ENCODE measurements around the gene GFOD1.
"Not testable (repeated sequence)": the region's sequence is repeated elsewhere in the genome, so short reads cannot be mapped to it uniquely, and the experiment has no call there.

Gene GFOD1

DNA sequence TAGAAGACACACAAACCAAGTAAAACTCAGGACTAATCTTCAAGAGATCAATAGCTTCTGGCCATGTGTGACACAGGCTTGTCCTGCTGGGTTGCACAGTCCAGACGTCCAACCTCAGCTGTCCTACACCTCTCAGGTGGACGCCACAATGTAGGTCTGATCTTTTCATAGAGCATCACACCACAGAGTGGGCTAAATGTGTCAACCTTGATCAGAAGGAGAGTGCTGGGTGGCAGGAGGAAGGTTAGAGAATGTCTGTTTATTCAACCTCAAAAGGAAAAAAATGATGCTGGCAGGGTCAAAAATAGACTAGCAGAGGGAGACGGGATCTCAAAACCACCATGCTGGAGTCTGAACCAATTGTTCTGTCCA, 41.7 kb downstream of the GFOD1 start:
- H3K4me3 ChIP-seq (ENCODE audit: low read length), result no peak overlapping the region
- no peak for TF ChIP-seq EZH2phosphoT487 (IDR thresholded peaks at IDR 0.05; ENCODE audit: borderline replicate concordance, low read length)
- TF ChIP-seq CTCF (IDR thresholded peaks at IDR 0.05; ENCODE audit: low read depth, low read length, poor library complexity, severe bottlenecking), result no peak
- no peaks in the 10 kb centered on the region for H3K36me3 ChIP-seq (ENCODE audit: control insufficient read depth, low read length)
- no peak overlapping the region for H3K27ac ChIP-seq (ENCODE audit: low read depth, low read length)
- no peaks in the 10 kb centered on the region for H3F3A ChIP-seq (ENCODE audit: control insufficient read depth, insufficient read depth)
- H3K4me1 ChIP-seq (ENCODE audit: control insufficient read depth, low read length), result peaks cover 21% of the 10 kb centered on the region
- H3K79me2 ChIP-seq (ENCODE audit: control insufficient read depth, low read length), result no peaks in the 10 kb centered on the region
- no peaks in the 10 kb centered on the region for H3K9me3 ChIP-seq (ENCODE audit: control insufficient read depth, insufficient read depth, low read length)
- no peaks in the 10 kb centered on the region for H3K9me2 ChIP-seq (replicated peaks; ENCODE audit: control insufficient read depth, low read length)
- no peaks in the 10 kb centered on the region for H3K27me3 ChIP-seq (ENCODE audit: control insufficient read depth, low read length)
- no peaks in the 10 kb centered on the region for H4K20me1 ChIP-seq (ENCODE audit: control insufficient read depth, insufficient read depth, low read depth, low read length)
- no peak overlapping the region for H3K4me2 ChIP-seq (ENCODE audit: low read length)

DNA sequence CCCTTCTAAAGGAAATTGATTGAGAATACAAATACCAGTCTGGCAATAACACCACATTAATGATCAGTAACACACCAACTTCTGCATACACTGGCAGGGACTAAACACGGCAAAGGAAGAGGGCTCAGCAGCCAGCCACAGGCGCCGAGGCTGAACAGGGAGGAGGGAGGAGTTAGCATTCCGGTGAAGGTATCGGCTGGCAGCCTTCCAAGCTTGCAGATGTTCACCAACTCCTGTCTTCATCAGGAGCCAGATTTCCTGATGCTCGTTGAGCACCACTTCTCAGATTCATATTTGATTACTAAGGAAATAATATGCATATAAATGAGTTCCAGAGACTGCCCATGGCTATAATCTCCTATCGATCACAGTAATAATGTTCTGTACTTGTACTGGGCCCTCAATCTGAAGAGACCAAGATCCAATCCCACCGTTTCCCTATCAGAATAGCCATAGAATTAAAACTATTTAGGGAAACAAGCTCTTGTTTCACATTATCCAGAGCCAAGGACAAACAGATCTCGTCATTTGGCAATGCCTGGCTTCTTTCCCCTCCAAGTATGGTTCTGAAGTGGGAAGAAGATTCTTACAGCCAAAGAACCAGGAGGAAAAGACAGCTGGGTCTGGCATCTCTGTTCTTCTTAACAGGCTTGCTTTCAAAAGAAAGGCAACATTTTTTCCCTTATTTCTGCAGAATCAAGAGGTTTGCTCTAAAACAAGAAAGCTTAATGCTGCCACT, 42.2 kb downstream of the GFOD1 start:
- Histone ChIP-seq H3K79me2 (ENCODE audit: control insufficient read depth, low read length) (no peaks in the 10 kb centered on the region), H3K4me2 (ENCODE audit: low read length) (peak overlapping the region; percentile 19; the same call in 1 of the 2 replicates), H3K27me3 (ENCODE audit: control insufficient read depth, low read length) (no peaks in the 10 kb centered on the region), H3K4me1 (ENCODE audit: control insufficient read depth, low read length) (peaks cover 21% of the 10 kb centered on the region), H3K9me3 (ENCODE audit: control insufficient read depth, insufficient read depth, low read length) (no peaks in the 10 kb centered on the region), H3K9me2 (replicated peaks; ENCODE audit: control insufficient read depth, low read length) (no peaks in the 10 kb centered on the region), H3K27ac (ENCODE audit: low read depth, low read length) (no peak overlapping the region), H3F3A (ENCODE audit: control insufficient read depth, insufficient read depth) (no peaks in the 10 kb centered on the region), H3K36me3 (ENCODE audit: control insufficient read depth, low read length) (no peaks in the 10 kb centered on the region), H4K20me1 (ENCODE audit: control insufficient read depth, insufficient read depth, low read depth, low read length) (no peaks in the 10 kb centered on the region), H3K4me3 (ENCODE audit: low read length) (no peak overlapping the region)
- TF ChIP-seq EZH2phosphoT487 (IDR thresholded peaks at IDR 0.05; ENCODE audit: borderline replicate concordance, low read length) (no peak), CTCF (IDR thresholded peaks at IDR 0.05; ENCODE audit: low read depth, low read length, poor library complexity, severe bottlenecking) (no peak)

- Histone ChIP-seq H3K4me2 (ENCODE audit: low read length) (no peak overlapping the region), H3K79me2 (ENCODE audit: control insufficient read depth, low read length) (no peaks in the 10 kb centered on the region), H3K4me1 (ENCODE audit: control insufficient read depth, low read length) (peaks cover 21% of the 10 kb centered on the region), H3K4me3 (ENCODE audit: low read length) (no peak overlapping the region), H3K36me3 (ENCODE audit: control insufficient read depth, low read length) (no peaks in the 10 kb centered on the region), H3K9me3 (ENCODE audit: control insufficient read depth, insufficient read depth, low read length) (no peaks in the 10 kb centered on the region), H3K27ac (ENCODE audit: low read depth, low read length) (no peak overlapping the region), H4K20me1 (ENCODE audit: control insufficient read depth, insufficient read depth, low read depth, low read length) (no peaks in the 10 kb centered on the region), H3K27me3 (ENCODE audit: control insufficient read depth, low read length) (no peaks in the 10 kb centered on the region), H3F3A (ENCODE audit: control insufficient read depth, insufficient read depth) (no peaks in the 10 kb centered on the region), H3K9me2 (replicated peaks; ENCODE audit: control insufficient read depth, low read length) (no peaks in the 10 kb centered on the region)
- TF ChIP-seq EZH2phosphoT487 (IDR thresholded peaks at IDR 0.05; ENCODE audit: borderline replicate concordance, low read length), result no peak
- TF ChIP-seq CTCF (IDR thresholded peaks at IDR 0.05; ENCODE audit: low read depth, low read length, poor library complexity, severe bottlenecking), result no peak
These were observed 42.8 kb downstream of the GFOD1 start for GRCh38 chr6:13444604-13445003.

GRCh38 chr6:13443978-13444377, 43.4 kb downstream of the GFOD1 start:
- not testable (repeated sequence) for H3K4me2 ChIP-seq (ENCODE audit: low read length); H3K36me3 ChIP-seq (ENCODE audit: control insufficient read depth, low read length); H3K27me3 ChIP-seq (ENCODE audit: control insufficient read depth, low read length); H4K20me1 ChIP-seq (ENCODE audit: control insufficient read depth, insufficient read depth, low read depth, low read length); H3F3A ChIP-seq (ENCODE audit: control insufficient read depth, insufficient read depth); H3K4me3 ChIP-seq (ENCODE audit: low read length); H3K9me3 ChIP-seq (ENCODE audit: control insufficient read depth, insufficient read depth, low read length); H3K9me2 ChIP-seq (replicated peaks; ENCODE audit: control insufficient read depth, low read length); H3K79me2 ChIP-seq (ENCODE audit: control insufficient read depth, low read length); H3K27ac ChIP-seq (ENCODE audit: low read depth, low read length)
- peaks cover 21% of the 10 kb centered on the region for H3K4me1 ChIP-seq (ENCODE audit: control insufficient read depth, low read length)
